Measurements from ENCODE around the gene MDH1. TPM values are rescaled to one million over a fixed set of nuclear protein-coding genes. Genes with fewer than 3 reads are reported as not detected.

MDH1 gene
- total RNA-seq = 65.7 TPM

DNA sequence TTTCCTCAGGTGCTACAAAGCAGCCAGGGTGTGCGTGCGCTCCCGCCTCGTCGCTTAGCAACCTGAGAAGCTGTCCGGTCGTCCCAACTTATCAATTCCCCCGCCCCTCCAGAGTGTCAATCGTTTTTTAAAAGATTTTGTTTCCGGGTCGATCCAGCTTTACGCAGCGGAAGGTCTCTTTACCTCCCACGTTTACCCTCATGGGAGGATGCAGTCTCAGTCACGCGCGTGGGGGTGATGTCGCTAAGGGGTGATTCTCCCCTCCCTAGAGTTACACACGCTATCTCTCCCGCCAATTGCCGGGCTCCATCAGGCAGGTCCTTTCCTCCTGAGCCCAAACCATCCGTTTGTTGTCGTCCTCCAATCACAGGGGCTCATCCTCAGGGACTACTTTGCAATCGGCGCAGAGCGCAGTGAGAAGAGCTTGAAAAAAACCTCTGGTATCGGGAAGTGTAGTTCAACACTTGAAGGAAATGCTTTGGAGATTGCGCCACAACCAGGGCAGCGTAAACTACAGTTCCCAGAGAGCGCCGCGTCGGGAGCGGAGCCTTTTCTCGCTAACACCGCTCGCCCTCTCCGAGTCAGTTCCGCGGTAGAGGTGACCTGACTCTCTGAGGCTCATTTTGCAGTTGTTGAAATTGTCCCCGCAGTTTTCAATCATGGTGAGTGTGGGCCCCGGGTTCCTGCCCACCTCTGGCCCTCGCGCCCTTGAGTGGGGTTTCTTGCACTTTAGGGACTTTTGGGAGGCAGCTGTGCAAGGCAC, at the start of gene MDH1, which contains the start of gene WDPCP:
TSS of gene MDH1 (plus strand) at position 579 of the 763 bp plus-strand sequence. CDS start at position 660, 81 bp downstream.
TSS of gene WDPCP (minus strand) at position 93 of the 763 bp plus-strand sequence. CDS start 206 bp downstream, outside the sequence.
- peak within 1 kb of the TSS; percentile 88 for H3K27ac ChIP-seq
- H3K9me3 ChIP-seq = no peaks in the 10 kb centered on the region
- intact Hi-C loops (cut with DNase I) = loop anchor here (1.0 to 10.0 kb wide), 8 partner anchors 254 to 1639 kb away; partner anchors contain the start of genes ACTR2, CEP68, EHBP1 and LGALSL
- TF ChIP-seq, protein P1, sequence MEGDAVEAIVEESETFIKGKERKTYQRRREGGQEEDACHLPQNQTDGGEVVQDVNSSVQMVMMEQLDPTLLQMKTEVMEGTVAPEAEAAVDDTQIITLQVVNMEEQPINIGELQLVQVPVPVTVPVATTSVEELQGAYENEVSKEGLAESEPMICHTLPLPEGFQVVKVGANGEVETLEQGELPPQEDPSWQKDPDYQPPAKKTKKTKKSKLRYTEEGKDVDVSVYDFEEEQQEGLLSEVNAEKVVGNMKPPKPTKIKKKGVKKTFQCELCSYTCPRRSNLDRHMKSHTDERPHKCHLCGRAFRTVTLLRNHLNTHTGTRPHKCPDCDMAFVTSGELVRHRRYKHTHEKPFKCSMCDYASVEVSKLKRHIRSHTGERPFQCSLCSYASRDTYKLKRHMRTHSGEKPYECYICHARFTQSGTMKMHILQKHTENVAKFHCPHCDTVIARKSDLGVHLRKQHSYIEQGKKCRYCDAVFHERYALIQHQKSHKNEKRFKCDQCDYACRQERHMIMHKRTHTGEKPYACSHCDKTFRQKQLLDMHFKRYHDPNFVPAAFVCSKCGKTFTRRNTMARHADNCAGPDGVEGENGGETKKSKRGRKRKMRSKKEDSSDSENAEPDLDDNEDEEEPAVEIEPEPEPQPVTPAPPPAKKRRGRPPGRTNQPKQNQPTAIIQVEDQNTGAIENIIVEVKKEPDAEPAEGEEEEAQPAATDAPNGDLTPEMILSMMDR (IDR thresholded peaks at IDR 0.05) = no peak
- no peaks in the 10 kb centered on the region for H3K36me3 ChIP-seq
- H3K27me3 ChIP-seq = no peaks in the 10 kb centered on the region
- peak within 1 kb of the TSS; percentile 66 to 83 for H3K4me3 ChIP-seq
- DNase-seq (ENCODE audit: low spot score in 2 of 2) = peak; percentile 90 to 97
- peaks cover 5 to 16% of the 10 kb centered on the region in 2 donors for H3K4me1 ChIP-seq

DNA sequence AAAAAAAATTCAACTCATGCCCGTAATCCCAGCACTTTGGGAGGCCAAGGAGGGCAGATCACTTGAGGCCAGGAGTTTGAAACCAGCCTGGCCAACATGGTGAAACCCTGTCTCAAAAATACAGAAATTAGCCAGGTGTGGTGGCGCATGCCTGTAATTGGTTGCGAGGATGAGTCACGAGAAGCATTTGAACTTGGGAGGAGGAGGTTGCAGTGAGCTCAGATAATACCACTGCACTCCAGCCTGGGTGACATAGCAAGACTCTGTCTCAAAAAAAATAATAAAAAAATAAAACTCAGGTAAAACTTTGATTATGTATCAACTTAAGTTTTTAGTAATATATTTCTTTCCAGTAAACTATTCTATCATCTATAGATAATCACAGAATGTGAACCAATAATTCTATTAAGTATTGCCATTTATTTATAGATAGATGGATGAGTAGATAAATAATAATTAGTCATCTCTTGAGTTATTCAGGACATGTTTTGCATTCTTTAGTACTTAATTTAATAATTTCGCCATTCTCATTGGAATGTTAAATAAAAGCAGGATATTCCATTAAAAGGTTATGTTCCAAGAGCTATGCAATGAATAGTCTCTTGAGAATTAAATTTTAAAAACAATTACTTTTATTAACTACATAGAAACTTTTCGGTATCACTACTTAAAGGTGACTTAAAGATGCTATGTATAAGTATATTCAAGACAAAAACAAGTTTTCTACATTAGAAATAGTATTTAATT, 49.2 kb upstream of the MDH1 start:
- TF ChIP-seq, protein P1 (IDR thresholded peaks at IDR 0.05) = no peak
- Histone ChIP-seq H3K4me1 (no peaks in the 10 kb centered on the region), H3K27ac (no peak overlapping the region), H3K27me3 (no peaks in the 10 kb centered on the region), H3K4me3 (no peak overlapping the region), H3K9me3 (peaks cover 0 to 8% of the 10 kb centered on the region in 2 donors), H3K36me3 (no peaks in the 10 kb centered on the region)
- intact Hi-C loops (cut with DNase I) = no loop called here
- DNase-seq (ENCODE audit: low spot score in 2 of 2) = no peak

DNA sequence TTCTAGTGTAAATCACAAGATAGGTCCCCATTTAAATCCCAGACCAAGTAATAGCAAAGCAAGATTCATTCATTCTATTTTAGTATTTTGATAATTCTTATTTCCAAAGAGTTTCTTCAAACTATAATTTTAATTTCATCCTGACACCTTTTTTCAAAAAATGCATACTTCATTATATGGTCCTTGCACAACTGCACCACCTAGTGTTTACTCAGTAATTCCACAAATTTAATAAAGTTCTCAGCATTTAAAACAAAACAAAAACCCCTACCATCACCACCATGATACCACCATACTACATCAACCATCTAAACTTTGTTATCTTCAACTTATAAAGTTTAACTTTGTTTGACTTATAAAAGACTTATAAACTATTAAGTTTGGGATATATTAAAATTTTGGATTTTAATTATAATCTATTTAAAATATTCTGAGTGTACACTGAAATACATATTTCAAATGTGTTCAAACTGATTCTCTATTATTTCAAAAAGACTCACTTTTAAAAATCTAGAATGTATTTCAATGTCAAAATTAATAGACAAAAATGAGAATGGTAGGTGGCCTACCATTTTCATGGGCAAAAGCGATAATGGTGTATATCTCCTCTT, 44.6 kb upstream of the MDH1 start:
- Histone ChIP-seq H3K27ac (no peak overlapping the region), H3K9me3 (no peaks in the 10 kb centered on the region), H3K27me3 (no peaks in the 10 kb centered on the region), H3K36me3 (no peaks in the 10 kb centered on the region), H3K4me3 (no peak overlapping the region), H3K4me1 (no peaks in the 10 kb centered on the region)
- TF ChIP-seq, protein P1 (IDR thresholded peaks at IDR 0.05) = peak in 2 of 3 experiments; percentile 4 to 31
- intact Hi-C loops (cut with DNase I) = no loop called here
- DNase-seq (ENCODE audit: low spot score in 2 of 2) = no peak

DNA sequence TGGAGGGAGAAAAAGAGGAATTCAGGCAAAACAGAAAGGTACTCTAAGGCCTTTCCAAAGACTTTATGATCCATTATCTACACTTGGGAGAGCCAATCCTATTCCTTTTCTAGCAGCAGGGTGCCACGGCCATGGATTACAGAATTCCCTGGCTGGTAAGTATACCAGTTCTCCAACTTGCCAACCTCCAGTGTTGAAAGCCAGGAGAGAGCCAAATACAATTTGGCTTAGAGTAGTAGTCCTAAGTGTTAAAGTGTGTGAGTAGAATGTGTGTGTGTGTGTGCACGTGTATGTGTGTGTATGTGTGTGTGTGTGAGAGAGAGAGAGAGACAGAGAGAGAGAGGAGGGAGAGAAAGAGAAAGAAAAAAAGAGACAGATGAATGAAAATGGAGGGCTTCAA, 43.7 kb upstream of the MDH1 start:
- intact Hi-C loops (cut with DNase I) = no loop called here
- Histone ChIP-seq H3K4me3 (no peak overlapping the region), H3K27me3 (no peaks in the 10 kb centered on the region), H3K4me1 (no peaks in the 10 kb centered on the region), H3K27ac (no peak overlapping the region), H3K9me3 (no peaks in the 10 kb centered on the region), H3K36me3 (no peaks in the 10 kb centered on the region)
- no peak for DNase-seq (ENCODE audit: low spot score in 2 of 2)
- TF ChIP-seq, protein P1 (IDR thresholded peaks at IDR 0.05) = no peak

DNA sequence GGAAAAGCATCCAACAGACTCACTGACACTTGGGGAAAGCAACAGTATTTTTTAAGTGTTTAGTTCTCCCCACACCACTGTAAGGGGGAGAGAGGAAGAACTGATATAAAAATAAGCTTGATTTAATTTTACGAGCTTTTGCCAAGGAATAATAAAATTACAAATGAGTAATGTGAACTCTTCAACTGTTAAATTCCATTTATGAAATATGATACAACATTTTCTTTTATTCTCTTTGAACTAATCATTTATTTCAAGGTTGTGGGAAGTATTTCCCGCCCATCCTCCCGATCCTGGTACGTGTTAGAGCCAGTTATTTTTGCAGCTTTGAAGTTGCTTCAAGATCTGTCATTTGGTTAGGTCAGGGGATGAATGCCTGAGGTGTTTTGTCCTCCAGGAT, 35.7 kb upstream of the MDH1 start:
- H3K4me1 ChIP-seq = no peaks in the 10 kb centered on the region
- H3K4me3 ChIP-seq = no peak overlapping the region
- no peaks in the 10 kb centered on the region for H3K27me3 ChIP-seq
- H3K36me3 ChIP-seq = peaks cover 3 to 12% of the 10 kb centered on the region in 2 donors
- intact Hi-C loops (cut with DNase I) = no loop called here
- DNase-seq (ENCODE audit: low spot score in 2 of 2) = no peak
- peaks cover 0 to 10% of the 10 kb centered on the region in 2 donors for H3K9me3 ChIP-seq
- TF ChIP-seq, protein P1 (IDR thresholded peaks at IDR 0.05) = no peak
- H3K27ac ChIP-seq = no peak overlapping the region

All from ascending aorta (tissue), 2 donors.